H9 (cell line): Measurements from ENCODE around the gene PARD3. TPM values are rescaled to one million over a fixed set of nuclear protein-coding genes. Genes with fewer than 3 reads are reported as not detected.

Experiments used
- DNase-seq: peaks from one replicate; pipeline ENCODE4 v3.0.0-alpha.2; 2017
- H2AFZ ChIP-seq: one replicate; pipeline ENCODE4 v1.6.1; 2013; ENCODE audit warnings: mild to moderate bottlenecking, low read length, control low read depth, moderate library complexity
- H2AK5ac ChIP-seq: 2 replicates; pipeline ENCODE4 v1.6.1; 2013; ENCODE audit warnings: low read length, control low read depth, mixed read lengths; ENCODE audit not compliant: insufficient read length
- H2BK120ac ChIP-seq: one replicate; pipeline ENCODE4 v1.6.1; 2013; ENCODE audit warnings: low read depth, mild to moderate bottlenecking, low read length, control low read depth, inconsistent platforms; ENCODE audit not compliant: poor library complexity, severe bottlenecking
- H2BK12ac ChIP-seq: 2 replicates; pipeline ENCODE4 v1.6.1; 2013; ENCODE audit warnings: low read length, control low read depth, mixed read lengths, low read depth; ENCODE audit not compliant: insufficient read length
- H2BK15ac ChIP-seq: 2 replicates; pipeline ENCODE4 v1.6.1; 2013; ENCODE audit warnings: low read depth, low read length, control low read depth
- H2BK20ac ChIP-seq: one replicate; pipeline ENCODE4 v1.6.1; 2013; ENCODE audit warnings: low read depth, mild to moderate bottlenecking, low read length, control low read depth, inconsistent platforms; ENCODE audit not compliant: poor library complexity, severe bottlenecking
- H2BK5ac ChIP-seq: 2 replicates; pipeline ENCODE4 v1.6.1; 2013; ENCODE audit warnings: low read length, control low read depth, mixed read lengths; ENCODE audit not compliant: insufficient read length
- H3K14ac ChIP-seq: 2 replicates; pipeline ENCODE4 v1.6.1; 2013; ENCODE audit warnings: low read length, control low read depth; ENCODE audit not compliant: insufficient read depth
- H3K18ac ChIP-seq: 2 replicates; pipeline ENCODE4 v1.6.1; 2013; ENCODE audit warnings: low read depth, mild to moderate bottlenecking, mixed read lengths, low read length, control low read depth; ENCODE audit not compliant: insufficient read length
- H3K23ac ChIP-seq: 2 replicates; pipeline ENCODE4 v1.6.1; 2013; ENCODE audit warnings: low read length, control low read depth, mixed read lengths, low read depth; ENCODE audit not compliant: insufficient read length
- H3K23me2 ChIP-seq: 2 replicates; pipeline ENCODE4 v1.6.1; 2013; ENCODE audit warnings: low read depth, mild to moderate bottlenecking, mixed read lengths, low read length, control low read depth; ENCODE audit not compliant: insufficient read length, poor library complexity, severe bottlenecking
- H3K27ac ChIP-seq: 2 replicates; pipeline ENCODE4 v1.5.1; 2013; ENCODE audit warnings: low read length, control low read depth, mixed read lengths, low read depth; ENCODE audit not compliant: insufficient read length
- H3K27me3 ChIP-seq: 2 replicates; pipeline ENCODE4 v1.6.1; 2013; ENCODE audit warnings: low read length, control low read depth, inconsistent platforms; ENCODE audit not compliant: insufficient read depth
- H3K4ac ChIP-seq: 2 replicates; pipeline ENCODE4 v1.6.1; 2013; ENCODE audit warnings: low read depth, mild to moderate bottlenecking, control low read depth, inconsistent platforms, low read length, moderate library complexity
- H3K4me1 ChIP-seq: 2 replicates; pipeline ENCODE4 v1.6.1; 2013; ENCODE audit warnings: low read length, control low read depth, inconsistent platforms; ENCODE audit not compliant: insufficient read depth
- H3K4me2 ChIP-seq: 2 replicates; pipeline ENCODE4 v1.6.1; 2013; ENCODE audit warnings: low read length, control low read depth, mixed read lengths; ENCODE audit not compliant: insufficient read length, insufficient read depth
- H3K56ac ChIP-seq: 2 replicates; pipeline ENCODE4 v1.6.1; 2013; ENCODE audit warnings: low read depth, mild to moderate bottlenecking, mixed read lengths, low read length, control low read depth; ENCODE audit not compliant: insufficient read length
- H3K79me1 ChIP-seq: 2 replicates; pipeline ENCODE4 v1.6.1; 2013; ENCODE audit warnings: low read depth, mild to moderate bottlenecking, moderate library complexity, low read length, control low read depth, inconsistent platforms; ENCODE audit not compliant: insufficient read depth, poor library complexity, severe bottlenecking
- H3K79me2 ChIP-seq: 2 replicates; pipeline ENCODE4 v1.6.1; 2013; ENCODE audit warnings: low read length, control low read depth, inconsistent platforms; ENCODE audit not compliant: insufficient read depth
- H3K9ac ChIP-seq: 2 replicates; pipeline ENCODE4 v1.6.1; 2013; ENCODE audit warnings: low read length, control low read depth, mixed read lengths; ENCODE audit not compliant: insufficient read length; ENCODE audit errors: extremely low read depth
- H3K9me3 ChIP-seq: one replicate; pipeline ENCODE4 v1.6.1; 2013; ENCODE audit warnings: low read depth, low read length, inconsistent platforms; ENCODE audit not compliant: control insufficient read depth
- H3T11ph ChIP-seq: one replicate; pipeline ENCODE4 v1.6.1; 2013; ENCODE audit warnings: mild to moderate bottlenecking, low read length, control low read depth, inconsistent platforms
- H4K20me1 ChIP-seq: one replicate; pipeline ENCODE4 v1.6.1; 2013; ENCODE audit not compliant: control insufficient read depth, insufficient read length, insufficient read depth
- H4K5ac ChIP-seq: 2 replicates; pipeline ENCODE4 v1.6.1; 2013; ENCODE audit warnings: low read depth, mild to moderate bottlenecking, mixed read lengths, low read length, control low read depth; ENCODE audit not compliant: insufficient read length
- H4K8ac ChIP-seq: replicated peaks from 2 replicates; pipeline ENCODE4 v1.6.1; 2013; ENCODE audit warnings: low read length, control low read depth, mixed read lengths, low read depth; ENCODE audit not compliant: insufficient read length
- H4K91ac ChIP-seq: 2 replicates; pipeline ENCODE4 v1.6.1; 2013; ENCODE audit warnings: low read depth, mild to moderate bottlenecking, moderate library complexity, mixed read lengths, low read length, control low read depth; ENCODE audit not compliant: insufficient read length
- H3K27ac Mint-ChIP-seq, 3 experiments: 2 replicates in 2 of 3; 3 replicates in 1 of 3; pipeline ENCODE4 v1.8.0; 2020 to 2021; ENCODE audit warnings: mixed read lengths in 3 of 3, mild to moderate bottlenecking in 1 of 3, moderate library complexity in 1 of 3
- H3K27me3 Mint-ChIP-seq: 2 replicates; pipeline ENCODE4 v1.8.0; 2021; ENCODE audit warnings: low read depth, mild to moderate bottlenecking, moderate library complexity, mixed read lengths
- H3K36me3 Mint-ChIP-seq, 3 experiments: 2 replicates in 2 of 3; 3 replicates in 1 of 3; pipeline ENCODE4 v1.8.0; 2020 to 2021; ENCODE audit warnings: low read depth in 3 of 3, mixed read lengths in 3 of 3; ENCODE audit not compliant: insufficient read depth in 1 of 3
- H3K4me1 Mint-ChIP-seq, 2 experiments: 2 replicates each; pipeline ENCODE4 v1.8.0; 2020; ENCODE audit warnings: mixed read lengths in 2 of 2
- H3K4me3 Mint-ChIP-seq, 2 experiments: 2 replicates in 1 of 2; 3 replicates in 1 of 2; pipeline ENCODE4 v1.8.0; 2020 to 2021; ENCODE audit warnings: mild to moderate bottlenecking in 2 of 2, mixed read lengths in 2 of 2, moderate library complexity in 1 of 2
- H3K9me3 Mint-ChIP-seq, 2 experiments: 2 replicates in 1 of 2; 3 replicates in 1 of 2; pipeline ENCODE4 v1.8.0; 2020; ENCODE audit warnings: mild to moderate bottlenecking in 2 of 2, mixed read lengths in 2 of 2, moderate library complexity in 1 of 2
- WGBS: extraction: QIAGEN DNeasy Blood & Tissue Kit; methylation state at CpG from one replicate; pipeline ENCODE4 v1.1.7; 2013; ENCODE audit warnings: missing lambda C conversion rate, low lambda C conversion rate, mixed read lengths; ENCODE audit not compliant: insufficient read length; ENCODE audit errors: extremely low coverage; 5-methylcytosine and 5-hydroxymethylcytosine counted together
- total RNA-seq: library from RNA; stranded (reverse); gene quantifications from 2 replicates; pipeline ENCODE4 v1.2.1, GENCODE V29; 2021
- TF ChIP-seq, protein P1 (sequence below): fragments of 200-600 bp; sonication (generic); conservative IDR thresholded peaks from 3 replicates; pipeline ENCODE4 v1.8.0; 2021; ENCODE audit warnings: antibody characterized with exemption, mild to moderate bottlenecking

Gene PARD3
- total RNA-seq, 1 experiment from 2014 or later = 44.7 TPM

DNA sequence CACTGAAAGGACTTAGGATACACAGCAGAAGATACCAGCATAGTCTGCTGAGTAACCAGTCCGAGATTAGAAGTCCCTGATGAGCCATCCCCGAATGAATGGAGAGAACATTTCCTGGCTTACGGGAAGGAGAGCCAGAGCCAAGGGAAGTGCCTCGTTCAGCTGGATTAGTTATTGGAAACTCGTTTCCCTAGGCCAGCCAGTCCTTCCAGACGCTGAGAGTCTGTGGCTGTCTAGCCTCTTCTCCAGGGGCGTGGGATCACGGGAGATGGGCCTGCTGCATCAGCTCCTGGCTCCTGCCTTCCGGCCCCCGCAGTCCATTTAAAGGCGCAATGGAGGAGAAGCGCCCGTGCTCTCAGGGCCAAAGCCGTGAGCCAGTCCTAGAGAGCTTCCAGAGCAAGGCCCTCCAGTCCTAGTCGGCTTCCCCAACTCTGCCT lies 712.8 kb downstream of the PARD3 start:
- Histone ChIP-seq H2BK5ac (no peak overlapping the region), H3K23me2 (no peaks in the 10 kb centered on the region), H2AFZ (no peak overlapping the region), H3K18ac (no peak overlapping the region), H3K4me1 (peaks cover 5% of the 10 kb centered on the region; the same call in 1 of the 2 replicates), H3T11ph (no peak overlapping the region), H2BK20ac (no peak overlapping the region), H2BK12ac (no peak overlapping the region), H3K56ac (no peak overlapping the region), H2BK120ac (no peak overlapping the region), H3K9me3 (no peaks in the 10 kb centered on the region), H2AK5ac (no peak overlapping the region), H3K79me2 (no peaks in the 10 kb centered on the region), H3K4me2 (no peak overlapping the region), H4K5ac (no peak overlapping the region), H3K23ac (no peak overlapping the region), H4K20me1 (no peaks in the 10 kb centered on the region), H3K79me1 (no peaks in the 10 kb centered on the region), H3K14ac (no peak overlapping the region), H2BK15ac (no peak overlapping the region), H3K27ac (no peak overlapping the region), H3K4ac (no peak overlapping the region), H4K8ac (no peak overlapping the region), H3K27me3 (no peaks in the 10 kb centered on the region), H4K91ac (no peak overlapping the region), H3K9ac (no peak overlapping the region)
- Mint-ChIP-seq H3K9me3 (peaks cover 19% of the 10 kb centered on the region in 2 experiments; a peak in 4 of 5 replicates), H3K27me3 (no peaks in the 10 kb centered on the region; the same call in 1 of the 2 replicates), H3K27ac (no peak overlapping the region), H3K4me1 (peaks cover 15 to 18% of the 10 kb centered on the region in 2 experiments), H3K36me3 (peaks cover 0 to 23% (median 3%) of the 10 kb centered on the region in 3 experiments; a peak in 4 of 7 replicates), H3K4me3 (no peak overlapping the region)
- TF ChIP-seq, protein P1, sequence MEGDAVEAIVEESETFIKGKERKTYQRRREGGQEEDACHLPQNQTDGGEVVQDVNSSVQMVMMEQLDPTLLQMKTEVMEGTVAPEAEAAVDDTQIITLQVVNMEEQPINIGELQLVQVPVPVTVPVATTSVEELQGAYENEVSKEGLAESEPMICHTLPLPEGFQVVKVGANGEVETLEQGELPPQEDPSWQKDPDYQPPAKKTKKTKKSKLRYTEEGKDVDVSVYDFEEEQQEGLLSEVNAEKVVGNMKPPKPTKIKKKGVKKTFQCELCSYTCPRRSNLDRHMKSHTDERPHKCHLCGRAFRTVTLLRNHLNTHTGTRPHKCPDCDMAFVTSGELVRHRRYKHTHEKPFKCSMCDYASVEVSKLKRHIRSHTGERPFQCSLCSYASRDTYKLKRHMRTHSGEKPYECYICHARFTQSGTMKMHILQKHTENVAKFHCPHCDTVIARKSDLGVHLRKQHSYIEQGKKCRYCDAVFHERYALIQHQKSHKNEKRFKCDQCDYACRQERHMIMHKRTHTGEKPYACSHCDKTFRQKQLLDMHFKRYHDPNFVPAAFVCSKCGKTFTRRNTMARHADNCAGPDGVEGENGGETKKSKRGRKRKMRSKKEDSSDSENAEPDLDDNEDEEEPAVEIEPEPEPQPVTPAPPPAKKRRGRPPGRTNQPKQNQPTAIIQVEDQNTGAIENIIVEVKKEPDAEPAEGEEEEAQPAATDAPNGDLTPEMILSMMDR = no peak
- no peak for DNase-seq
- no CpG with 5 or more reads among the region's 15 CpGs for WGBS
